ENCODE results near the gene AMPD1.

AMPD1 gene

DNA sequence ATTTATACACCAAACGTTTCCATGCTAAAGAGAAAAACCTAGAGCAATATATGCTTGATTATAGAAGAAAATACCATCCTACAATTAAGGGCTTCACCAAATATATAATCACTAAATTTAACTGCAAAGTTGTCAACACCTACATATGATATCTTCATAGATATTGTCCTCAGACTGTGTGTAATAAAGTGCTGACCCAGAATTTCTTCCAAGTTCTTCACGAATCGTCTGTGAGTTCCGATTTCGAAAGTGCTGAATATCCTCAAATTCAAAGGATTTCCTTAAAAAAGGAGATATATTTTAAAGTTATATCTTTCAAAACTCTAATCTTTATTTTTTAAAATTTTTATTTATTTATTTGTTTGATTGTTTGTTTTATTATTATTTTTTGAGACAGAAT, 72.0 kb downstream of the AMPD1 start:
- DNase-seq: no peak
